Activated CD8-positive, alpha-beta memory T cell treated with anti-CD3 and anti-CD28 coated beads for 24 hours (primary cell): ENCODE data around the gene RAB9B.

ENCODE experiments used
- DNase-seq: peaks from one replicate; pipeline ENCODE4 v3.0.0-alpha.2; 2020

The RAB9B gene

DNA sequence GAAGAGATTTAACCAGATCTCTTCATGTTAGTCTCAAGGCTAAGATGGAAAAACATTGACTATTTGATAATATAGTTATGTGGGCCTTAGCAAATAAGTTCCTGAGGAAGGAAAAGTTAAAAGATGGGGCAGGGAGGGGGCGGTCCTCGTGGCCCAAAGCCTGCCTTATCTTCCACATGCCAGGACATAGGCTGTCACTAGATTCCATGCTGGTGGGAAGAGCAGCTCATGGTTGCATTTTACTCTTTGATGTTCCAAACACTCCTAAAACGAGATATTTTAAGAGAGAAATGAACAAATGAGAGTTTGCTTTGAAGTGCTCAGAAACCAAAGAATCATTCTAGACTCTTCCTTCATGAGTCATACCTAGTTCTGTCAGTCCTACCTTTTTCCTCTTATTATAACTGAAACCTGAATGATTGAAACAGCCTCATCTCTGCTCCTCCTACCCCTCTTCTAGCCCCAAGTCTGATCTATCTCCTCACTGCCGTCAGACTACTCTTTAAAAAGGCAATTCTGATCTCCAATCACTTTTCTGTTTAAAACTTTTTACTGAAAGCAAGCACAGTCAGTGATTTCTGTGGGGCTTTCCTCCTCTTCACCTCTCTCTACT, 25.1 kb downstream of the RAB9B start:
- DNase-seq: no peak

GRCh38 chrX:103805860-103806259, 26.2 kb downstream of the RAB9B start:
- no peak for DNase-seq

DNA sequence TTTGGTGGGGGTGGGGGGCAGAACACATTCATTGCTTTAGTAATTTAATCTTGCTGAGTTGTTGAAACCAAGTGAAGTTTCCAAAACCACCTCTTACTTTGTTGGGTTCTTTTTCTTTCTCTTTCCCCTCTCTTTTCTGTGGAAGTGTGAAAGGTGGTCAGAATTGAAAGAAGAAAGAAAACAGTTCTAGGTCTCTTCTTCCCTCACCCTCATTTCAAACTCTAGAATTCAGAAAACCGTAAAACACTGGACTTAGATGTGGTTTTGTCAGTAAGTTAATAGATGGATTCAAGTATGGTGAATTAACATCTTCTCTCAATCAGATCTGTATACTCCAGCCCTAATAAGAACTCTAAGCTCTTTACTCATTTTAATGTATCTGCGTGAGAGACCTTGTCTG, 31.7 kb downstream of the RAB9B start:
- no peak for DNase-seq

GRCh38 chrX:103797691-103798090, 34.4 kb downstream of the RAB9B start:
- no peak for DNase-seq

DNA sequence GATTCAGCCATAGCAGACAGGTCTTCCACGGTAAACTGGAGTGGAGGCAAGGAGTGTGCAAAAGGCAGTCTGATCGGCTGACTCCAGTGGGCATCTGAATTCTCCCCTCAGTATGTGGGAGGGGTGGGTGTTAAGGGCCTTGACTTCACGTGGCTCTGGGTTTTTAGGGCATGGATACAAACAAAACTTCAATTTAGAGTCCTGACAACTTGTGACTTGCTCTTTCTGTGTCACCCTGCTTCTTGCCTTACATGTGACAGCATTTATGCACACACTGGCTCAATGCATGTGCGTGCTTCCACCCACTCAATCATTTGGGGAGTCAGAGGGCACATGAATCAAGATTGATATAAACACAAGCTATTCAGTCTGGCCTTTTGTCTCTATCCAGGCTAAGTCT, 37.9 kb downstream of the RAB9B start:
- DNase-seq: no peak

DNA sequence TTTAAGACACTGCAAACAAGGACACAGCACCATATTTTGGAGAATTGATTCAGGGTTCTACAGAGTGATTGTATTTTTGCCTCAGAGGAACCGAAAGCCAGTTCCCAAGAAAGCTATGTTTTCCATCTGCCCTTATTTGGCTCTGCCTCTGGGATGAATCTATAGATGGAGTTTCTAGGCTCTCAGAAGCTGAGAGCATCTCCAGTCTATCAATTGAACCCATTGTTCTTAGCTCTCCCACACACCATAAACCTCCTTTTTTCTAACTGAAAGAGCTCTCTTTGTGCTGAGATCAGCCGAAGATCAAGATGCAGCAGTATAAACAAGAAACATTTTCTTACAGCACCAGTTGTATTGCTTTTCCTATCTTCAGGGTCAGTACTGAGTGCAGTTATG, 38.5 kb downstream of the RAB9B start:
- DNase-seq: no peak

DNA sequence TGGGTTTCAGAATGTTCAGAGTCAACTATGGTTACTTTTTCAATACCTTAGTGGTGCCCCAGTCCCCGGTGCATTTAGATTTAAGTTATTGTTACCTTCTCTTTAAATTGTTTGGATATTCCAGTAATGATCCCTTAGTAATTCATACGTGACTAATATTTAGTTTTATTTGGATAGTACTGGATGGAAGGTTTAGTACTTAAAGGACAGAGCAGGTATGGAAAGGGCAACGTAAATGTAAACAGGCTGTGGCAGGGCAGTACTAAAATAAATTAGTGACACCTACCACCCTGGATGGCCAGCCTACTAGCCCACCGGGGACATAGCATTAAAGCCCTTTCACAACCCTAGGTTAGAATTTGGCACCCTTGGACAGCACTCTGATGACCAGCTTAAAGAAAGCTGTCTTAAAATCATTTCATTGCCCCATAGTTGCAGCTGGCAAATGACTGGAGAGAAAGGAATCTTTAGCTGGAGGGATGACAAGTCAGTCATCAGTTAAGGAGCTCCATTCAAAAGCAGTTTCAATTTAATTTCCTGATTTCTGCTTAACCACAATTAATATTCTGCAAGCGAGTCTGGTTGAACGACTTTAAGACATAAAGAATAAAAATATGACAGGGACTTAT, 39.0 kb downstream of the RAB9B start:
- DNase-seq: no peak

GRCh38 chrX:103791826-103792485, 40.1 kb downstream of the RAB9B start:
- no peak for DNase-seq

DNA sequence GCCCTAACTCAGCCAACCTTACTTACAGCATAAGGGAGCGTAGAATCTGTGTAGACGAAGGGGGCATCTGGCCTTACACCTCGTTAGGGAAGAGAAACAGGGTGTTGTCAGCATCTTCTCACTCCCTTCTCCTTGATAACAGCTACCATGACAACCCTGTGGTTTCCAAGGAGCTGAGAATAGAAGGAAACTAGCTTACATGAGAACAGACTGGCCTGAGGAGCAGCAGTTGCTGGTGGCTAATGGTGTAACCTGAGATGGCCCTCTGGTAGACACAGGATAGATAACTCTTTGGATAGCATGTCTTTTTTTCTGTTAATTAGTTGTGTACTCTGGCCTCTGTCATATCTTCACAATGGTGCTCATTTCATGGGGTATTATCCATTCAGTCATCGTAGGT, 40.8 kb downstream of the RAB9B start:
- no peak for DNase-seq

- DNase-seq: no peak
Measured at GRCh38 chrX:103789004-103789403, 43.1 kb downstream of the RAB9B start.

- no peak for DNase-seq
Measured at GRCh38 chrX:103783971-103784370, 48.1 kb downstream of the RAB9B start.

DNA sequence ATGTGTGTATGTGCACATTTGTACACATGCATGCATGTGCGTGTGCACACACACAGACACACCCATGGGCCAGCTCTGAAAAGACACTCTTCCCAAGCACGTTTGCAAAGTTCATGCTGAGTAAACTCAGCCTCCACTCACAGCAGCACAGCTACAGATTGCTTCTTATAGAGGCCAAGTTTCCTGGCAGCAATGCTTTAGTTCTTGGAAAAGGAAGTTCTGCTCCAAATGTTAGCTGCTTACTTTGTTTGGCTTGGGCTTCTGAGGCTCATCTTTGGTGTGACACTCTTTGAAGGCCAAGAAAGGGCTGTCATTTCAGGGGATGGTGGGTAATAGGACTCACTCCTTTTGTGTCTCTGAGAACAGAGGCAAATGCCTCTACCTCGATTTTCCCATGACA, 48.9 kb downstream of the RAB9B start:
- no peak for DNase-seq

DNA sequence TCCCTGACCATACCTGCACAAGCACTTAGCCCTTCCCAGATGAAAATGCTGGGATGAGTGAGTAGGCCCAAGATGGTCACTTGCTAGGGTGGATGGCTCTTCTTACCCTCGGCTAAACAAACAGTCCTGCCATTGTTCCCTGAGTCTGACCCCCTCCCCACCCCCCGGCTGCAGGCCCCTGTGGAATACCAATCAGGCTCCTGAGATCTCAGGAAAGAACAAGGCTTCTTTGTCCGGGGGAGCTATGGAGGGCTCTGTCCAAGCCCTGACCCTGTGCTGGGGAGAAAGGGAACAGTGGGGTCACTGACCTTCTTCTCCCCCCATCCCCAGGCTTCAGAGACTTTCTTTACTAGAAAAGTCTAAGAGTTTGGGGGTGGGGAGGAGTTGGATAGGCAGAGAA, 49.4 kb downstream of the RAB9B start:
- no peak for DNase-seq

DNA sequence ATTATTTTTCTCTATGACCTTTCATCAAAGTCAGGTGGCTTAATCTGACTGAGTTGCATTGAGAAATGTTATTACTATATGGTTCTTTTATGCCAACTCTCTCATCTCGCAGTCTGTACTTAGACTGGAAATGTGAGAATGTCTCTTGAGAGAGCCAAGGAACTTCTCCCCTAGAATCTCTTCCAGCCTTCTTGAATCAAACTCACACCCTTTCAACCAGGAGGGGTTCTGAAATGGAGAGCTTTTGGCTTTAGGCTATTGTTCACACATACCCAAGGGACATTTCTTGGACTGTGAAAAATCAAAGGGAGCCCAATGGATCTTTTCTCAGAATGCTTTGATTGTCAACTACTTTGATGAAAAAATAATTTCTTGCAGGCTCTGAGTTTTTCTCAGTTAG, 50.4 kb downstream of the RAB9B start:
- no peak for DNase-seq

GRCh38 chrX:103781062-103781402, 51.0 kb downstream of the RAB9B start:
- DNase-seq: no peak

DNA sequence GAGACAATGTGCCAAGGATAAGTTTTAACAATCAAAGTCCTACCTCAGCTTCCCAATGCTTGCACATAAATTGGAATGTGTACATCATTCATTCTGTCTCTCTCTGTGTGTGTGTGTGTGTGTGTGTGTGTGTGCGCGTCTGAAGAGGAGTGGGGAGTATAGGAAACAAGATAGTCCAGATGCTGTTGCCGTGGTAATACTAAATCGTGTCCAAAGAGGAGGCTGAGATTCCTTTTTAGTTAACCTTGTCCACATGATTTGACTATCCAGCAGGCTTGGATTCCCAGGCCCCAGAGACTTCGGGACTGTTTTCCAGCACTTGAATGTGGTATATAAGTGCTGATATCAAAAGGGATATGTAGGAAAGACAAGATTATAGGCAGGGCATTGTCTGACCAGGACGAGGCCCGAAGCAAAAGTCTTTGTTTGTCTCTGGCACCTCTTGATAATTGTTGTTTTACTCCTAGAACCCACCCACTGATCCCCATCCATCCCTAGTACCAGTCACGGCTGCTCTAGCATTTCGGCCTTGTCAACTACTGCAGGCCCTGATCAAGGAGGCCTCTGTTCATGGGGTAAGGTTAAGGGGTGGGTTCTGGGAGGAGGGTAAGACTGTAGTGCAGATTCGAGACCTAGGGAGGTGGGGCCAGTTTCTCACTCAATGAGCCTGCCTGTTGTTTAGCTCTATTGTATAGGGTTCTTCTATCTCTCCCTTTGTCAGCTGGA, 51.6 kb downstream of the RAB9B start:
- DNase-seq: no peak

- no peak for DNase-seq
Measured at GRCh38 chrX:103779141-103779789, 52.8 kb downstream of the RAB9B start.

- no peak for DNase-seq
Measured at GRCh38 chrX:103776546-103776945, 55.5 kb downstream of the RAB9B start, which contains the start of gene PLP1. TSS of gene PLP1 (plus strand) at chrX:103776840. CDS start at chrX:103776996, 156 bp downstream.

DNA sequence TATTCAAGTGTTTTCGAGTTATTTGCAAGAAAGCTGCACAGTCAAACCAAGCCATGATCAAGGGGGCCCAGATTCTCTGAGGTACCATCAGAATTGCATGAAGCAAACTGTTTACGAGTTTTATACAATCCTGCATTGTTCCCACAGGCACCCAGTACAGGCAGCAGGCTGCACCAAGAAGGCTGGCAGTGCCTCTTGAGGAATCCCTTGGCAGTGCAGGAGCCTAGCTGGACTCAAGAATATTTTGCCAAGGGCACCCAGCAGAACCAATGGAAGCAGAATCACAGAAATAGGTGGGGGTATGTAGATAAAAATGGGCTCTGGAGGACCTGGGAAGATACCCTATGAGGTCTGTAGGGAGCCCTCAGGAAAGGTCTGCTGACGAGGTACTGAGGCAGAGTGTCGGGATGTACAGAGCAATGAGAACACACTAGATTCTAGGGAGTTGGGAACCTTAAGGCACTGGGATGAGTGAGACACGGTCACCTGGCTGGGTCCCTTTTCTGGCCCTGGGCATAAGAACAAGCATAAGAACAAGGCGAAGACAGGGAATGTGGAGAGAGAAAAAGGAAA, 57.9 kb downstream of the RAB9B start:
- DNase-seq: no peak

DNA sequence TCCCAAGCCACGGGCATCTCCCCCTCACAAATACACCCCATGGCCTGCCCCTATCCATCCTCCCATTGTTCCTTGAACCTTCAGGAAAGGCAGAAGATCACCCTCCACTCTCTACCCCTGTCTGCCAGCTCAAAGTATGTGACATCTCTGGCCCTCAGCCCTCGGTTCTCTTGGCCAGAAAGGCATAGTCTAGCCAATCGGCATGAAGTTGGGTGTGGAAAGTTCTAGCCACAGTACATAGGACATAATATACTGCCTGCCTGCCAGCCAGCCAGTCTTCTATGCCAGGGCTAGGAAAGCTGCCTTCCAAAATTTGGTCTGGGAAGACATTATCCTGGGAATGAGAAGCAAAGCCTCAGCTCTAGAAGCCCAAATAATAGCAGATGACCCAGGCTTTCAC, 58.6 kb downstream of the RAB9B start:
- no peak for DNase-seq
